GM12865 (cell line): ENCODE results near the gene PPP1R7.

Source experiments
- DNase-seq: peaks from one replicate; pipeline ENCODE4 v3.0.0; 2010; ENCODE audit warnings: low read depth
- H3K4me3 ChIP-seq: 2 replicates; pipeline ENCODE4 v1.5.1; 2011; ENCODE audit warnings: mild to moderate bottlenecking, low read depth, low read length, control low read depth
- CTCF ChIP-seq: IDR thresholded peaks from 2 replicates; pipeline ENCODE4 v1.5.1; 2011; ENCODE audit warnings: low read length, control low read depth, low read depth, inconsistent platforms; ENCODE audit not compliant: insufficient read depth; ENCODE audit errors: missing control alignments

The PPP1R7 gene

GRCh38 chr2:241134711-241135110 lies 15.6 kb upstream of the PPP1R7 start:
- no peak for DNase-seq
- H3K4me3 ChIP-seq = no peak overlapping the region
- no peak for TF ChIP-seq CTCF

- DNase-seq = no peak
- no peak overlapping the region for H3K4me3 ChIP-seq
- no peak for TF ChIP-seq CTCF
These were observed 14.5 kb upstream of the PPP1R7 start for GRCh38 chr2:241135737-241136136.

- no peak for TF ChIP-seq CTCF
- DNase-seq = no peak
- H3K4me3 ChIP-seq = no peak overlapping the region
These were observed 14.1 kb upstream of the PPP1R7 start for GRCh38 chr2:241136191-241136590.

- DNase-seq = no peak
- no peak for TF ChIP-seq CTCF
- no peak overlapping the region for H3K4me3 ChIP-seq
These were observed 13.5 kb upstream of the PPP1R7 start for GRCh38 chr2:241136661-241137260.

GRCh38 chr2:241137276-241138190 lies 12.7 kb upstream of the PPP1R7 start:
- no peak for TF ChIP-seq CTCF
- no peak for DNase-seq
- H3K4me3 ChIP-seq = no peak overlapping the region

- DNase-seq = no peak
- TF ChIP-seq CTCF = no peak
- no peak overlapping the region for H3K4me3 ChIP-seq
These were observed 11.8 kb upstream of the PPP1R7 start for GRCh38 chr2:241138471-241138870.
